Suprapubic skin (tissue), 4 donors: ENCODE data around the gene ZNF324. TPM values are rescaled to one million over a fixed set of nuclear protein-coding genes. Genes with fewer than 3 reads are reported as not detected.

Experiments used
- DNase-seq, 2 donors: peaks; one replicate each; pipeline ENCODE4 v3.0.0-alpha.2; 2019; ENCODE audit warnings: low spot score in 2 of 2
- H3K27ac ChIP-seq: fragments of 200-600 bp; sonication (generic); one replicate; pipeline ENCODE4 v1.5.1; 2019
- H3K27me3 ChIP-seq: fragments of 200-600 bp; sonication (generic); one replicate; pipeline ENCODE4 v1.5.1; 2019
- H3K36me3 ChIP-seq: fragments of 200-600 bp; sonication (generic); one replicate; pipeline ENCODE4 v1.5.1; 2019
- H3K4me1 ChIP-seq: fragments of 200-600 bp; sonication (generic); one replicate; pipeline ENCODE4 v1.5.1; 2019
- H3K4me3 ChIP-seq: fragments of 200-600 bp; sonication (generic); one replicate; pipeline ENCODE4 v1.5.1; 2019; ENCODE audit warnings: mild to moderate bottlenecking
- H3K9me3 ChIP-seq: fragments of 200-600 bp; sonication (generic); one replicate; pipeline ENCODE4 v1.5.1; 2019
- EP300 ChIP-seq: sonication (generic); formaldehyde crosslinking; IDR thresholded peaks from one replicate; pipeline ENCODE4 v1.6.1; 2017; ENCODE audit warnings: antibody characterized with exemption
- POLR2A ChIP-seq, 2 donors: fragments of 450-650 bp; IDR thresholded peaks; one replicate each; pipeline ENCODE4 v1.6.1; 2017; ENCODE audit warnings: antibody characterized with exemption in 2 of 2, mild to moderate bottlenecking in 2 of 2, moderate library complexity in 2 of 2
- POLR2AphosphoS5 ChIP-seq, 3 donors: sonication (generic); formaldehyde crosslinking; IDR thresholded peaks; one replicate each; pipeline ENCODE4 v1.6.1; 2017; ENCODE audit warnings: antibody characterized with exemption in 3 of 3
- WGBS: methylation state at CpG from one replicate; pipeline ENCODE4 v1.1.5; 2018; 5-methylcytosine and 5-hydroxymethylcytosine counted together
- total RNA-seq, 4 donors: library from RNA; depleted of rRNA; stranded (reverse); fragments of >200 nt; gene quantifications; one replicate each; pipeline ENCODE4 v1.1.0, GENCODE V29; 2016
- TF ChIP-seq, protein P1 (sequence below), 2 donors: fragments of 200-600 bp in 1 of 2; fragments of 450-650 bp in 1 of 2; sonication (generic) in 1 of 2; IDR thresholded peaks; one replicate each; pipeline ENCODE4 v1.5.1; 2016 to 2019; ENCODE audit warnings: antibody characterized with exemption in 2 of 2, mild to moderate bottlenecking in 1 of 2, moderate library complexity in 1 of 2

ZNF324 gene
- 10 to 100 TPM; 20.3 to 41.5 (median 25.6) TPM for total RNA-seq

DNA sequence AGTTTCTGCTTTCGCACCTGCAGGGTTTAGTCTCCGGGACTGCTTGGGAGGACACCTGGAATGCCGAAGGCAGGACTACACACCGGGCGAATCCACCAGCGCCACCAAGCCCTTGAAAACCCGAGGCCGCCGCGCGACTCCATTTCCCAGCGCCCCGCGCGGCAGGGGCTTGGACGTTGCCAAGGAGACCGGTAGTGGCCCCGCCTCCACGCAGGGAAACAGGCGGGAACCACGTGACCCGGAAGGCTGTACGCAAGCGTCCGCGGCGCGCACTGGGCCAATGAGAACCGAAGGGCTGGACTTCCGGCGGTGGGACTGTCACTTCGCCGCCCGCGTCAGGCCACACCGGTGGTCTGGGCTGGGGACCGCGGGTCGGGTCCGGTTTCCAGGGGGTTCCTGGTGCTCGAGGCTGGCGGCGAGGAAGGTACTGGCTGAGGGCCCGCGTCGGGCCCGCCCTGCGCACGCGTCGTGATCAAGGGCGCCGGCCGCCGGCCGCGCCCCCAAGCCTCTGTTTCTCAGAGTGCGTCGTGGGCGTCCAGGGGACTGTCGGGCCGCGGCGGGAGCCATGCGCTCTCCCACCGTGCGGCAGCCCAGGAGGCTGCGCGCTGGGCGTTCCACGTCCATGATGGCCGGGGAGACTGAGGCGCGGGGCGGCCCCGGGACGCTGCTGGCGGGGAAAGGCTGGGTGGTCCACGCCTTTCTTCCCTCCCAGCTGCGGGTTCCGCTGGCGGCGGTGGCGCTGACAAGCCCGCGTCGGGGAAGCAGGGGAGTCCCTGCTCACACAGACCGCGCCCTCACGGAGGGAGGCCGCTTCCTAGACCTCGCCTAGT, at the start of gene ZNF324:
Gene ZNF324 (plus strand): TSS at position 321 of the 830 bp plus-strand sequence. CDS start 2,106 bp downstream, outside the sequence.
- Histone ChIP-seq H3K4me1 (peaks cover 22% of the 10 kb centered on the region), H3K4me3 (peak within 1 kb of the TSS; percentile 100), H3K27me3 (no peaks in the 10 kb centered on the region), H3K9me3 (no peaks in the 10 kb centered on the region), H3K36me3 (peaks cover 29% of the 10 kb centered on the region), H3K27ac (peak within 1 kb of the TSS; percentile 79)
- TF ChIP-seq POLR2AphosphoS5 (IDR thresholded peaks at IDR 0.05) (peak in 1 of 3 donors; percentile 12), POLR2A (IDR thresholded peaks at IDR 0.05) (peak in 1 of 2 donors; percentile 54), EP300 (no peak)
- TF ChIP-seq, protein P1, sequence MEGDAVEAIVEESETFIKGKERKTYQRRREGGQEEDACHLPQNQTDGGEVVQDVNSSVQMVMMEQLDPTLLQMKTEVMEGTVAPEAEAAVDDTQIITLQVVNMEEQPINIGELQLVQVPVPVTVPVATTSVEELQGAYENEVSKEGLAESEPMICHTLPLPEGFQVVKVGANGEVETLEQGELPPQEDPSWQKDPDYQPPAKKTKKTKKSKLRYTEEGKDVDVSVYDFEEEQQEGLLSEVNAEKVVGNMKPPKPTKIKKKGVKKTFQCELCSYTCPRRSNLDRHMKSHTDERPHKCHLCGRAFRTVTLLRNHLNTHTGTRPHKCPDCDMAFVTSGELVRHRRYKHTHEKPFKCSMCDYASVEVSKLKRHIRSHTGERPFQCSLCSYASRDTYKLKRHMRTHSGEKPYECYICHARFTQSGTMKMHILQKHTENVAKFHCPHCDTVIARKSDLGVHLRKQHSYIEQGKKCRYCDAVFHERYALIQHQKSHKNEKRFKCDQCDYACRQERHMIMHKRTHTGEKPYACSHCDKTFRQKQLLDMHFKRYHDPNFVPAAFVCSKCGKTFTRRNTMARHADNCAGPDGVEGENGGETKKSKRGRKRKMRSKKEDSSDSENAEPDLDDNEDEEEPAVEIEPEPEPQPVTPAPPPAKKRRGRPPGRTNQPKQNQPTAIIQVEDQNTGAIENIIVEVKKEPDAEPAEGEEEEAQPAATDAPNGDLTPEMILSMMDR (IDR thresholded peaks at IDR 0.05) = no peak
- 0% methylated on average over 18 of the region's 92 CpGs for WGBS
- peak; percentile 99 for DNase-seq

DNA sequence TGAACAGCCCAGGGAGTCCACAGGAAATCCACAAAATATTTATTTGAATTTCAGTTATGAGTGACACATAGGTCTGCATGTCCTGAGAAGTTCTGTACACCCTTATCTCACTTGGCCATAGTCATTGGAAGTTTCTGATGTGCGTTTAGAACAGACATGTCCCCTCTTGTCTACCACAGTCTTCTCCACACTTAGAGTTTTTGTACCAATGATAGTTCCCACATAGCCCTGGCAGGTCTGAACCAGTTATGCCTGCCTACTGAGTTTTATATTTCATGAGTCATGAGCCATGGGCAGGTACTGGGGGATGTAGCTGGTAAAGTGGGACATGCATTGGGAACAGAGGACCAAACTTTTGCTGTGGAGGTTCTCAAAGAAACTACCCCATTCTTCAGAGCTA, 38.3 kb upstream of the ZNF324 start:
- TF ChIP-seq POLR2AphosphoS5 (IDR thresholded peaks at IDR 0.05) = no peak
- TF ChIP-seq, protein P1 (IDR thresholded peaks at IDR 0.05) = no peak
- no peak for TF ChIP-seq POLR2A (IDR thresholded peaks at IDR 0.05)
- TF ChIP-seq EP300 = no peak
- Histone ChIP-seq H3K27ac (peak overlapping the region; percentile 16), H3K27me3 (no peaks in the 10 kb centered on the region), H3K4me1 (no peaks in the 10 kb centered on the region), H3K36me3 (peaks cover 12% of the 10 kb centered on the region), H3K9me3 (peaks cover 38% of the 10 kb centered on the region), H3K4me3 (no peak overlapping the region)
- WGBS = 74% methylated on average over 1 of the region's 1 CpG
- DNase-seq = no peak

DNA sequence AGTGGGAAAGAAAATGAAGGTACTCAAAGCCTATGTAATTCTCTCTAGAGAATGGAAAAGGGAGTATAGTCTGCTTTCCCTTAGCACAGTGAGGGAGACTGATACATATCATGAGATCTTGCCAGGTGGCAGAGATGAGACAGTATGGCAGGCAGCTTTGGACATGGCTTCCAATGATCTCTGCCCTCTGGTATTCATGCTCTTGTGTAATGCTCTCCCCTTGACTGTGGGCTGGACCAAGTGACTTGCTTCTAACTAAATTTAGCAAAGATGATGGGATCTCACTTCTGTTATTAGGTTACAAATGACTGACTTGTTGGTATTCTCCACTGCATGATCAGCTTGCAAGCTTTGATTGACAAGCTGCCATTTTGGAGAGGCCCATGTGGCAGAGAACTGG, 37.1 kb upstream of the ZNF324 start:
- Histone ChIP-seq H3K27ac (no peak overlapping the region), H3K36me3 (peaks cover 24% of the 10 kb centered on the region), H3K27me3 (no peaks in the 10 kb centered on the region), H3K9me3 (peaks cover 50% of the 10 kb centered on the region), H3K4me1 (no peaks in the 10 kb centered on the region), H3K4me3 (no peak overlapping the region)
- DNase-seq = no peak
- TF ChIP-seq POLR2A (IDR thresholded peaks at IDR 0.05) (no peak), EP300 (no peak)
- TF ChIP-seq, protein P1 (IDR thresholded peaks at IDR 0.05) = no peak

DNA sequence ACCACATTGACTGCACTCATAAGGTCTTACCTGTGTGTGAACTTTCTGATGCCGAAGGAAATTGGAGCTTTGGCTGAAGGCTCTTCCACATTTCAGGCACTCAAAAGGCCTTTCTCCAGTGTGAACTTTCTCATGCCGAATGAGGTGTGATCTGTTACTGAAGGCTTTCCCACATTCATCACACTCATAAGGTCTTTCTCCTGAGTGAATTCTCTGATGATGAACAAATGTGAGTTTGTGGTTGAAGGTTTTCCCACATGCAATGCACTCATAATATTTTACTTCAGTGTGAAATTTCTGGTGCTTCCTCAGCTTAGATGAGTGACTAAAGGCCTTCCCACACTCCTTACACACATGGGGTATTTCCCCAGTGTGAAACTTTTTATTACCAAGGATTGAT, 32.7 kb upstream of the ZNF324 start:
- Histone ChIP-seq H3K4me3 (no peak overlapping the region), H3K27me3 (no peaks in the 10 kb centered on the region), H3K9me3 (peaks cover 60% of the 10 kb centered on the region), H3K36me3 (peaks cover 56% of the 10 kb centered on the region), H3K4me1 (peaks cover 2% of the 10 kb centered on the region), H3K27ac (no peak overlapping the region)
- TF ChIP-seq EP300 = no peak
- TF ChIP-seq, protein P1 (IDR thresholded peaks at IDR 0.05) = no peak
- DNase-seq = no peak
- 95% methylated on average over 2 of the region's 2 CpGs for WGBS
